Thyroid gland (tissue), 4 donors: Measurements from ENCODE around the gene RPP38. TPM values are rescaled to one million over a fixed set of nuclear protein-coding genes. Genes with fewer than 3 reads are reported as not detected.

Experiments used
- DNase-seq, 2 donors: peaks; one replicate each; pipeline ENCODE4 v3.0.0-alpha.2; 2019
- H3K27ac ChIP-seq, 3 donors: fragments of 200-600 bp; sonication (generic); 1 replicate in 2 of 3; 2 replicates in 1 of 3; pipeline ENCODE4 v1.5.1; 2016 to 2019; ENCODE audit warnings: mild to moderate bottlenecking in 1 of 3, moderate library complexity in 1 of 3
- H3K27me3 ChIP-seq: fragments of 200-600 bp; sonication (generic); one replicate; pipeline ENCODE4 v1.5.1; 2019
- H3K36me3 ChIP-seq, 2 donors: fragments of 200-600 bp; sonication (generic); one replicate each; pipeline ENCODE4 v1.5.1; 2016 to 2019
- H3K4me1 ChIP-seq, 2 donors: fragments of 200-600 bp; sonication (generic); one replicate each; pipeline ENCODE4 v1.5.1; 2017 to 2019
- H3K4me3 ChIP-seq, 3 donors: fragments of 200-600 bp; sonication (generic); replicated peaks in 1 of 3; 1 replicate in 2 of 3; 2 replicates in 1 of 3; pipeline ENCODE4 v1.5.1; 2016; ENCODE audit warnings: mild to moderate bottlenecking in 1 of 3
- H3K9me3 ChIP-seq: fragments of 200-600 bp; sonication (generic); one replicate; pipeline ENCODE4 v1.5.1; 2017
- CTCF ChIP-seq, 6 experiments: fragments of 200-600 bp in 3 of 6; fragments of 450-650 bp in 3 of 6; sonication (generic) in 3 of 6; IDR thresholded peaks; one replicate each; pipeline ENCODE4 v1.5.1; 2016 to 2019; ENCODE audit warnings: antibody characterized with exemption in 6 of 6, mild to moderate bottlenecking in 2 of 6, inconsistent platforms in 1 of 6, moderate library complexity in 1 of 6
- POLR2A ChIP-seq, 2 donors: fragments of 450-650 bp; IDR thresholded peaks; one replicate each; pipeline ENCODE4 v1.6.1; 2017; ENCODE audit warnings: antibody characterized with exemption in 2 of 2, mild to moderate bottlenecking in 2 of 2, moderate library complexity in 1 of 2
- WGBS, 2 donors: methylation state at CpG; one replicate each; pipeline ENCODE4 v1.1.5; 2017; 5-methylcytosine and 5-hydroxymethylcytosine counted together
- intact Hi-C: fragments of 100-400 bp; cut with DNase I; formaldehyde crosslinking; loops from one replicate; pipeline ENCODE4 v1.15.1; 2023
- total RNA-seq, 4 donors: library from RNA; depleted of rRNA; stranded (reverse); fragments of >200 nt; gene quantifications; one replicate each; pipeline ENCODE4 v1.2.3, GENCODE V29; 2016

The RPP38 gene
- total RNA-seq, 4 donors from 2014 or later, result 17.0 to 28.5 (median 19.3) TPM

- Histone ChIP-seq H3K27ac (no peak overlapping the region), H3K36me3 (peaks cover 13 to 21% of the 10 kb centered on the region in 2 donors), H3K4me1 (peaks cover 19 to 27% of the 10 kb centered on the region in 2 donors), H3K4me3 (no peak overlapping the region), H3K27me3 (no peaks in the 10 kb centered on the region), H3K9me3 (no peaks in the 10 kb centered on the region)
- no peak for DNase-seq
- no peak for TF ChIP-seq POLR2A (IDR thresholded peaks at IDR 0.05)
- TF ChIP-seq CTCF (IDR thresholded peaks at IDR 0.05), result no peak
- 75 to 84% methylated on average over 4 of the region's 4 CpGs for WGBS, 2 donors
- intact Hi-C loops, result loop anchor here (5.0 kb wide), 1 partner anchor 148 kb away; the partner anchor contains the start of gene DCLRE1C
Observed at GRCh38 chr10:15099886-15100285, 2.7 kb downstream of the RPP38 start.

GRCh38 chr10:15103513-15103912 is 6.4 kb downstream of the RPP38 start:
- Histone ChIP-seq H3K4me3 (no peak overlapping the region), H3K27ac (no peak overlapping the region), H3K9me3 (no peaks in the 10 kb centered on the region), H3K27me3 (no peaks in the 10 kb centered on the region), H3K36me3 (peaks cover 20 to 30% of the 10 kb centered on the region in 2 donors), H3K4me1 (peaks cover 12 to 15% of the 10 kb centered on the region in 2 donors)
- DNase-seq, result no peak
- WGBS, 2 donors, result 87 to 92% methylated on average over 6 to 9 of the region's 9 CpGs
- TF ChIP-seq CTCF (IDR thresholded peaks at IDR 0.05), result no peak
- TF ChIP-seq POLR2A (IDR thresholded peaks at IDR 0.05), result no peak
- intact Hi-C loops, result loop anchor here (5.0 kb wide), 1 partner anchor 151 kb away; the partner anchor contains the start of gene DCLRE1C

GRCh38 chr10:15106352-15107013 is 9.3 kb downstream of the RPP38 start:
- intact Hi-C loops, result no loop called here
- Histone ChIP-seq H3K27me3 (no peaks in the 10 kb centered on the region), H3K36me3 (peaks cover 24 to 30% of the 10 kb centered on the region in 2 donors), H3K4me1 (no peaks in the 10 kb centered on the region), H3K27ac (no peak overlapping the region), H3K9me3 (no peaks in the 10 kb centered on the region), H3K4me3 (no peak overlapping the region)
- WGBS, 2 donors, result 50 to 54% methylated on average over 8 of the region's 8 CpGs
- no peak for TF ChIP-seq POLR2A (IDR thresholded peaks at IDR 0.05)
- peak; percentile 71 to 93 (median 82) for TF ChIP-seq CTCF (IDR thresholded peaks at IDR 0.05)
- DNase-seq, result peak; percentile 69 to 74

DNA sequence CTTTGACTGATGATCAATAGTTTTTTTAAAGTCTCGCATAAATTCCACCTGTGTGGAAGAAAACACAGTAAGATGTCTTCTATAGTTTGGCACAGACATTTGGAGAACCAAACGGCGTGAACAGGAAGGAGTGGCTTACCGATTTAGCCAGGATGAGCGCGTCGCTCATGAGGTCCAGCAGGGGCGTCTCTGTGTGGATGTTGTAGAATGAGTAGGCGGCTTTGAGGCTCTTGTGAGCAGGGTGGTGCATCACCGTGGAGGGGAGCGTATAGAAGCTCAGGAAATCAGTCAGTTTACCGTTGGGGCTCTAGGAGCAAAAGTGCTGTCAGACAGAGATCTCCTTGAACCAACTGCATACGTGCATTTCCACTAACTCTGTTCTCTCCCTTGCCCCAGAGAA is 15.5 kb downstream of the RPP38 start:
- no peaks in the 10 kb centered on the region for H3K4me1 ChIP-seq
- H3K27ac ChIP-seq, result no peak overlapping the region
- peaks cover 0 to 9% of the 10 kb centered on the region in 2 donors for H3K36me3 ChIP-seq
- TF ChIP-seq CTCF (IDR thresholded peaks at IDR 0.05), result no peak
- no peak for TF ChIP-seq POLR2A (IDR thresholded peaks at IDR 0.05)
- no peak for DNase-seq
- 92 to 94% methylated on average over 13 of the region's 13 CpGs for WGBS, 2 donors
- no peaks in the 10 kb centered on the region for H3K27me3 ChIP-seq
- H3K4me3 ChIP-seq, result no peak overlapping the region
- intact Hi-C loops, result no loop called here
- no peaks in the 10 kb centered on the region for H3K9me3 ChIP-seq

DNA sequence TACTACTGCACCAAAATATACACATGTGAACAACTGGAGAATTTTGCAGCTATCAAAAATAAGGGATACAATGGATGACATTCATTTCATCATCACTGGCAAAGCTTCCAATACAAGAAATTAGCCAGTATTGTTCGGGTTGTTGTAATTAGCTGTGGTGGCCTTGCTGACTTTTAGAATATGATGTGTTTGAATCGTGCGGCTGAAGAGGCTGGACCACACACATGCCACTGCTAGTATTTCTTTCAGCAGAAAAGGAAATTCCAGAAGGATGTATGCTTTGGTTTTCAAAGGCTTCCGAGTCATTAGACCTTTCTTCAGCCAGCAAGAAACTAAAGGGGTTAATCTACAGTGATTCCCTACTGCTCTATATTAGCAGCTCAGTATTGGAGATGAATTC is 16.6 kb downstream of the RPP38 start:
- H3K27me3 ChIP-seq, result no peaks in the 10 kb centered on the region
- no peaks in the 10 kb centered on the region for H3K4me1 ChIP-seq
- no peak for DNase-seq
- peaks cover 0 to 10% of the 10 kb centered on the region in 2 donors for H3K36me3 ChIP-seq
- no peaks in the 10 kb centered on the region for H3K9me3 ChIP-seq
- H3K27ac ChIP-seq, result no peak overlapping the region
- no peak overlapping the region for H3K4me3 ChIP-seq
- no peak for TF ChIP-seq POLR2A (IDR thresholded peaks at IDR 0.05)
- no peak for TF ChIP-seq CTCF (IDR thresholded peaks at IDR 0.05)
- intact Hi-C loops, result no loop called here
- WGBS, 2 donors, result 89 to 95% methylated on average over 4 of the region's 4 CpGs
